GM13977 (cell line): ENCODE data around the gene PLCG2.

Source experiments
- DNase-seq: peaks from one replicate; pipeline ENCODE4 v3.0.0; 2012; ENCODE audit warnings: low spot score
- CTCF ChIP-seq: IDR thresholded peaks from 2 replicates; pipeline ENCODE4 v1.5.1; 2012; ENCODE audit warnings: mild to moderate bottlenecking, control low read depth; ENCODE audit not compliant: insufficient read depth; ENCODE audit errors: extremely low read depth, missing control alignments
- in situ Hi-C: fragments of 300-500 bp; cut with MboI; formaldehyde crosslinking; loops from one replicate; pipeline ENCODE4 v1.12.0; 2022; ENCODE audit warnings: low sequenced_read_pairs, low pct_unique_long_range_greater_than_20kb, mixed read lengths, inconsistent platforms; ENCODE audit not compliant: unreplicated experiment

Gene PLCG2

GRCh38 chr16:81899601-81900000 is 120.5 kb downstream of the PLCG2 start:
- no peak for TF ChIP-seq CTCF
- in situ Hi-C loops = no loop called here
- DNase-seq = no peak

- DNase-seq = no peak
- in situ Hi-C loops = no loop called here
- TF ChIP-seq CTCF = no peak
These were observed 120.9 kb downstream of the PLCG2 start for GRCh38 chr16:81900014-81900413.

- no peak for TF ChIP-seq CTCF
- in situ Hi-C loops = no loop called here
- no peak for DNase-seq
These were observed 121.4 kb downstream of the PLCG2 start for GRCh38 chr16:81900456-81900855.

GRCh38 chr16:81901484-81901883 is 122.4 kb downstream of the PLCG2 start:
- TF ChIP-seq CTCF = no peak
- no peak for DNase-seq
- in situ Hi-C loops = no loop called here

GRCh38 chr16:81902025-81902424 is 122.9 kb downstream of the PLCG2 start:
- in situ Hi-C loops = no loop called here
- no peak for DNase-seq
- TF ChIP-seq CTCF = no peak

GRCh38 chr16:81904320-81904719 is 125.2 kb downstream of the PLCG2 start:
- DNase-seq = no peak
- no peak for TF ChIP-seq CTCF
- in situ Hi-C loops = no loop called here

GRCh38 chr16:81905277-81905676 is 126.2 kb downstream of the PLCG2 start:
- DNase-seq = no peak
- in situ Hi-C loops = no loop called here
- no peak for TF ChIP-seq CTCF
